ENCODE results near the gene PPP5C.

DNA sequence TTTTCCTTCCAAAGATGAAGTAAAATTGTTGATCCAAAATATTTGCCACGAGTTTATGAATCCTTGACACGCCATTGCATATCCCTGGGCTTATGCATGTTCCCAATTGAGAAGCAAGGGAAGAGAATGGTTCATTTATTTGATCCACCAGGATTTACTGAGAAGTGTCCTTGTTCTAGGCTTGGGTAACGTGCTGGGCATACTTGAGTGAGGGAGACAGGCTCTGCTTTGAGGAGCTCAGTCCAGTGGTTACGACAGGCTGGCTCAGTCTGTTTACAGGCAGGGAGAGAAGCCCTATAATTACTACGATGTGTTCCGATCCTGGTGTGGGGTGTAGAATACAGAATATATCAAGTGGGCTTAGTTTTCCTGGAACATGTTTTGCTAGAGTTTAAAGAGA lies 88.1 kb downstream of the PPP5C start:
- no peak for TF ChIP-seq RXRA (IDR thresholded peaks at IDR 0.05)
- TF ChIP-seq, protein P1, sequence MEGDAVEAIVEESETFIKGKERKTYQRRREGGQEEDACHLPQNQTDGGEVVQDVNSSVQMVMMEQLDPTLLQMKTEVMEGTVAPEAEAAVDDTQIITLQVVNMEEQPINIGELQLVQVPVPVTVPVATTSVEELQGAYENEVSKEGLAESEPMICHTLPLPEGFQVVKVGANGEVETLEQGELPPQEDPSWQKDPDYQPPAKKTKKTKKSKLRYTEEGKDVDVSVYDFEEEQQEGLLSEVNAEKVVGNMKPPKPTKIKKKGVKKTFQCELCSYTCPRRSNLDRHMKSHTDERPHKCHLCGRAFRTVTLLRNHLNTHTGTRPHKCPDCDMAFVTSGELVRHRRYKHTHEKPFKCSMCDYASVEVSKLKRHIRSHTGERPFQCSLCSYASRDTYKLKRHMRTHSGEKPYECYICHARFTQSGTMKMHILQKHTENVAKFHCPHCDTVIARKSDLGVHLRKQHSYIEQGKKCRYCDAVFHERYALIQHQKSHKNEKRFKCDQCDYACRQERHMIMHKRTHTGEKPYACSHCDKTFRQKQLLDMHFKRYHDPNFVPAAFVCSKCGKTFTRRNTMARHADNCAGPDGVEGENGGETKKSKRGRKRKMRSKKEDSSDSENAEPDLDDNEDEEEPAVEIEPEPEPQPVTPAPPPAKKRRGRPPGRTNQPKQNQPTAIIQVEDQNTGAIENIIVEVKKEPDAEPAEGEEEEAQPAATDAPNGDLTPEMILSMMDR (IDR thresholded peaks at IDR 0.05; ENCODE audit: low read depth, low read length, missing input control) = no peak
- no peak for TF ChIP-seq GABPA (IDR thresholded peaks at IDR 0.05 in 1 of 2, conservative IDR thresholded peaks at IDR 0.05 in 1 of 2)
- no peak for TF ChIP-seq RAD21 (IDR thresholded peaks at IDR 0.05)
- no peak for TF ChIP-seq SP1 (IDR thresholded peaks at IDR 0.05)
- TF ChIP-seq, protein P2, sequence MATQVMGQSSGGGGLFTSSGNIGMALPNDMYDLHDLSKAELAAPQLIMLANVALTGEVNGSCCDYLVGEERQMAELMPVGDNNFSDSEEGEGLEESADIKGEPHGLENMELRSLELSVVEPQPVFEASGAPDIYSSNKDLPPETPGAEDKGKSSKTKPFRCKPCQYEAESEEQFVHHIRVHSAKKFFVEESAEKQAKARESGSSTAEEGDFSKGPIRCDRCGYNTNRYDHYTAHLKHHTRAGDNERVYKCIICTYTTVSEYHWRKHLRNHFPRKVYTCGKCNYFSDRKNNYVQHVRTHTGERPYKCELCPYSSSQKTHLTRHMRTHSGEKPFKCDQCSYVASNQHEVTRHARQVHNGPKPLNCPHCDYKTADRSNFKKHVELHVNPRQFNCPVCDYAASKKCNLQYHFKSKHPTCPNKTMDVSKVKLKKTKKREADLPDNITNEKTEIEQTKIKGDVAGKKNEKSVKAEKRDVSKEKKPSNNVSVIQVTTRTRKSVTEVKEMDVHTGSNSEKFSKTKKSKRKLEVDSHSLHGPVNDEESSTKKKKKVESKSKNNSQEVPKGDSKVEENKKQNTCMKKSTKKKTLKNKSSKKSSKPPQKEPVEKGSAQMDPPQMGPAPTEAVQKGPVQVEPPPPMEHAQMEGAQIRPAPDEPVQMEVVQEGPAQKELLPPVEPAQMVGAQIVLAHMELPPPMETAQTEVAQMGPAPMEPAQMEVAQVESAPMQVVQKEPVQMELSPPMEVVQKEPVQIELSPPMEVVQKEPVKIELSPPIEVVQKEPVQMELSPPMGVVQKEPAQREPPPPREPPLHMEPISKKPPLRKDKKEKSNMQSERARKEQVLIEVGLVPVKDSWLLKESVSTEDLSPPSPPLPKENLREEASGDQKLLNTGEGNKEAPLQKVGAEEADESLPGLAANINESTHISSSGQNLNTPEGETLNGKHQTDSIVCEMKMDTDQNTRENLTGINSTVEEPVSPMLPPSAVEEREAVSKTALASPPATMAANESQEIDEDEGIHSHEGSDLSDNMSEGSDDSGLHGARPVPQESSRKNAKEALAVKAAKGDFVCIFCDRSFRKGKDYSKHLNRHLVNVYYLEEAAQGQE (IDR thresholded peaks at IDR 0.05) = no peak
- TF ChIP-seq, protein P3, sequence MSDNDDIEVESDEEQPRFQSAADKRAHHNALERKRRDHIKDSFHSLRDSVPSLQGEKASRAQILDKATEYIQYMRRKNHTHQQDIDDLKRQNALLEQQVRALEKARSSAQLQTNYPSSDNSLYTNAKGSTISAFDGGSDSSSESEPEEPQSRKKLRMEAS (IDR thresholded peaks at IDR 0.05) = no peak

Measured in liver (tissue), 3 donors.